HTR-8/SVneo (cell line): ENCODE data around the gene RPL18.
"Not testable (repeated sequence)": the region's sequence is repeated elsewhere in the genome, so short reads cannot be mapped to it uniquely, and the experiment has no call there.

Experiments
- DNase-seq: peaks from one replicate; pipeline ENCODE4 v3.0.0; 2011; ENCODE audit warnings: low spot score, mixed read lengths; ENCODE audit not compliant: insufficient read length
- FAIRE-seq: peaks from 2 replicates; lab custom pipeline; 2011; peaks lifted over from hg19 to GRCh38; lab: Jason Lieb, UNC

Gene RPL18

DNA sequence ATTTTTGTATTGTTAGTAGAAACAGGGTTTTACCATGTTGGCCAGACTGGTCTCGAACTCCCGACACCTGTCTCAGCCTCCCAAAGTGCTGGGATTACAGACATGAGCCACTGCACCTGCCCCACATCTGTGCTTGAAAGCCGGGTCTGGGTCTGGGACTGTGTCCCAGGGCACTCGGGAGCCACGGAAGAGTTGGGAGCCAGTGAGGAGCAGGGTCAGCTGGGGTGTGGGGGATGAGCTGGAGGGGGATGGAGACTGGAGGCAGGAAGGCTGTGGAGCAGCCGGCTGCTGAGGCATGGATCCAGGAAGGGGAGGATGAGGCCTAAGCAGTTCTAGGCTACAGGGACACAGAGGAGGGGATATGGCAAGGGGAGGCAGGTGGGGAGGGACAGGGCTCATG, 23.1 kb downstream of the RPL18 start:
- no peak for FAIRE-seq

DNA sequence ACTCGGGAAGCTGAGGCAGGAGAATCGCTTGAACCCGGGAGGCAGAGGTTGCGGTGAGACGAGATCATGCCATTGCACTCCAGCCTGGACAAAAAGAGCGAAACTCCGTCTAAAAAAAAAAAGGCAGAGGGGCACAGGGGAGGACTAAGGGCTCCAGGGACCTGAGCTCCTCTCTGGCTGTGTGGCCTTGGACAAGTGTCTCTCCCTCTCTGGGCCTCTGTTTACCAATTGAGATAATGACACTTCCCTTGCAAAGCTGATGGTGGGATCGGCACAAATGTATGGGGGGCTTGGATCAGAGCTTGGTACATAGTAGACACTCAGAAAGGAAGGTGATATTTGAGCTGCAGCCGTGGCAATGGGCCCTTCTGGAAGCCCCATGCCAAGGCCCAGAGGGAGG, 23.8 kb downstream of the RPL18 start:
- DNase-seq (no peak), FAIRE-seq (no peak)

More for the DNA sequence above, 23.1 kb downstream of the RPL18 start:
- no peak for DNase-seq

GRCh38 chr19:48591021-48591420, 28.0 kb downstream of the RPL18 start:
- DNase-seq (no peak), FAIRE-seq (no peak)

DNA sequence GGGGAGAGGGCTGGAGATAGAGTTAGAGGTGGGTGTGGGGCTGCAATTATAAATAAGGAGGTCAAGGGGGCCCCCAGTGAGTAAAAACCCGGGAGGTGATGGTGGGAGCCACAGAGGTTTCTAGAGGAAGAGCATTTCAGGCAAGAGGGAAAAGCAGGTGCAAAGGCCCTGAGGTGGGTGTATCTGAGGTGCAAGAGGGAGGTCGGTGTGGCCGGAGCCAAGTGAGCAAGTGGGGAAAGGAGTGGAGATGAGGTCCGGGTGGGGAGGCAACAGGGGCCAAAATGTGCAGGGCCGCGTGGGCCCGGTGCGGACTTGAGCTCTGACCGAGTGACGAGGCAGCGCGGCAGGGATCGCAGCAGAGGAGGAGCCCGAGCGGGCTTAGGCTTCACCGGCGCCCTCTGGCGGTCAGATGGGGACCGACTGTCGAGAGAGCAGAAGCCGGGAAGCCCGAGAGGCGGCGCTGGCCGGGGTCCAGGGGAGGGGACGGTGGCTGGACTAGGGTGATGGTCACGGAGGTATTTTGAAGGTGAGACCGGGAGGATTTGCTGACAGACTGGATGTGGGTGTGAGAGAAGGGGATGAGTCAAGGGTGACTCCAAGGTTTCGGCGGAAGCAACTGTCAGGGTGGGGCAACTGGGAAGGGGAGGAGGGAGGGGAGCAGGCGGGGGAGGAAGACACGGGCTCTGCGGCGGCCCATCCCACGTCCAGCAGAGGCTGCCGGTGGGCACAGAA, 30.1 kb downstream of the RPL18 start:
- peak; percentile 85 for DNase-seq
- peak; percentile 84 for FAIRE-seq

- FAIRE-seq: no peak
- DNase-seq: no peak
Observed at GRCh38 chr19:48587387-48587786, 31.6 kb downstream of the RPL18 start.

DNA sequence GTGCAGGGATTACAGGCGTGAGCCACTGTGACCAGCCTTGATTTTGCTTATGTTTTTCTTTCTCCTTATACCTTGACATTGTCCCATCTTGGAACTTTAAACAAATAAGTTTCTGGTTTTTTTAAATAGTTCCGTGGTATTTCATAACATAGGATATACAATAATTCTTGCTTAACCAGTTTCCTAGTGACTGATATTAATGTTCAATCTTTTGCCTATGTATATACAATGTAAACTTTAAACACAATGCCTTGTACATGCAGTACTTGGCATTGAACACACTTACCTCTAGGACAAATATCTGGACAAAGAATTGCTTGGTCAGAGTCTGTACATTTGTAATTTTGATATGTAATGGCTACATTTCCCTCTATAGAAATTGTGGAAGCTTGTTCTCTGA, 36.8 kb downstream of the RPL18 start:
- DNase-seq: no peak
- no peak for FAIRE-seq

- DNase-seq: no peak
- no peak for FAIRE-seq
Observed at GRCh38 chr19:48578891-48579290, 40.1 kb downstream of the RPL18 start.

DNA sequence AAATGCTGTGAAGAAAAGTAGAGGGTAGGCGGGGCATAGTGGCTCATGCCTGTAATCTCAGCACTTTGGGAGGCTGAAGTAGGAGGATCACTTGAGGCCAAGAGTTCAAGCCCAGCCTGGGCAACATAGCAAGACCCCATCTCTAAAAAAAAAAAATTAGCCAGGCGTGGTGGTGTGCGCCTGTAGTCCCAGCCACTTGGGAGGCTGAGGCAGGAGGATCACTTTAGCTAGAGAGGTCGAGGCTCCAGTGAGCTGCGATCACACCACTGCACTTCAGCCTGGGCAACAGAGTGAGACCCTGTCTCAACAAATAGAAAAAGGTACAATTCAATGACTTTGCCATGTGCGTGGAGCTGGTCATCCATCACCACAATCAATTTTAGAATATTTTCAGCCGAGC, 41.1 kb downstream of the RPL18 start:
- FAIRE-seq, DNase-seq: not testable (repeated sequence)

DNA sequence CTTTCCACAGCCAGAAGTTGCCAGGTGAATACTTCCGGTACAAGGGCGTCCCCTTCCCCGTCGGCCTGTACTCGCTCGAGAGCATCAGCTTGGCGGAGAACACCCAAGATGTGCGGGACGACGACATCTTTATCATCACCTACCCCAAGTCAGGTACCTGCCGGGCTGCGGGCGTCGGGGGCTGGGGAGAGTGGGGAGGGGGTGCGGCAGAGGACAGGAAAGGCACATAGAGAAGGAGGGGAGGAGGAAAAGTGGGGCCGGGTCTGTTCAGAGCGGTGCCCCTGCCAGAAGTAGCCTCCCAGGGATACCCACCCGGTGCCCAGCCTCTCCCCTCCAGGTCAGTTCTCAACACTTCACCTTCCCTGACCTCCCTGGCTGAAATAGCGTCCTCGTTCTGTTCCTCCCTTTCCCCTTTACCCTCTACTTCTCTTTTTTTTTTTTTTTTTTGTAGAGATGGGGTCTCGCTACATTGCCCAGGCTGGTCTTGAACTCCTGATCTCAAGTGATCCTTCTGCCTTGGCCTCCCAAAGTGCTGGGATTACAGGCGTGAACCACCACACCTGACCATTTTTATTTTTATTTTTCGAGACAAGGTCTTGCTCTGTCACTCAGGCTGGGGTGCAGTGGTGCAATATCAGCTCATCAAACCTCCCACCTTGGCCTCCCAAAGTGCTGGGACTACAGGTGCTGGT, 42.9 kb downstream of the RPL18 start:
- FAIRE-seq (no peak), DNase-seq (no peak)

DNA sequence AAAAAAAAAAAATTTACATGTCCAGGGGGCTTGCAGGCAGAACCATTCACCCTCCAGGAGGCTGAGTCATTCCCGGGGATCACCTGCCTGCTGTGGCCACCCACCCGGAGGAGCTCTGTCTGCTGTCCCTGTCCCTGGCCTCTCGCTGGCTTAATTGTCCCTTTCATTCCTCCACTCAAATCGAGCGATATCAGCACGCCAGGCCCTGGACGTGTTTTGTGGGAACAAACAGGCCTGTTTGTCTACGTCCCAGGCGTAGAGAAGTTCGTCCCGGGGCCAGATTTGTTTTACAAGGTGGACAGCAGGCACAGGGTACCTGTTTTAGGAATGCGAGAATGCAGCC, 45.8 kb downstream of the RPL18 start:
- DNase-seq (no peak), FAIRE-seq (no peak)

GRCh38 chr19:48571378-48572162, 47.4 kb downstream of the RPL18 start:
- DNase-seq: no peak
- FAIRE-seq: no peak

DNA sequence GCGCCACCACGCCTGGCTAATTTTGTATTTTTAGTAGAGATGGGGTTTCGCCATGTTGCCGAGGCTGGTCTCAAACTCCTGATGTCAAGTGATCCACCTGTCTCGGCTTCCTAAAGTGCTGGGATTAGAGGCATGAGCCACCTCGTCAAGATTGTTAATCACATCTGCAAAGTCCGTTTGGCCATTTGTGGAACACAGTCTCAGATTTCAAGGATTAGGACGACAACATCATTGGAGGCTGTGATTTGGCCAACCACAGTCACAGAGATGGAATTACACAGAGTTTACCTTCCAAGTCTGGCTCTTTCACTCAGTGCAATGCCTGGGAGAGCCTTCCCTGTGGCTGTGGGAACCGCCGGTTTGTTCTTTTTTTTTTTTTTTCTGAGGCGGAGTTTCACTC, 49.2 kb downstream of the RPL18 start:
- FAIRE-seq: no peak
- no peak for DNase-seq

- DNase-seq (peak; percentile 86), FAIRE-seq (peak; percentile 65)
Observed at GRCh38 chr19:48568345-48568886, 50.6 kb downstream of the RPL18 start.
